BE2C (cell line): ENCODE measurements around the gene FAM50A.

Experiments used
- DNase-seq: peaks from one replicate; pipeline ENCODE4 v3.0.0-alpha.2; 2020
- H3K27me3 ChIP-seq: fragments of 250-450 bp; sonication (Bioruptor Pico); 2 replicates; pipeline ENCODE4 v1.5.1; 2020; ENCODE audit warnings: mild to moderate bottlenecking
- H3K36me3 ChIP-seq: fragments of 250-450 bp; sonication (Bioruptor Pico); 2 replicates; pipeline ENCODE4 v1.5.1; 2020; ENCODE audit warnings: mild to moderate bottlenecking
- H3K4me1 ChIP-seq: fragments of 250-450 bp; sonication (Bioruptor Pico); 2 replicates; pipeline ENCODE4 v1.5.1; 2020
- H3K4me3 ChIP-seq: 2 replicates; pipeline ENCODE4 v1.5.1; 2011; ENCODE audit warnings: low read depth, low read length
- H3K9me3 ChIP-seq: fragments of 250-450 bp; sonication (Bioruptor Pico); 2 replicates; pipeline ENCODE4 v1.5.1; 2020
- TF ChIP-seq, protein P1 (sequence below): IDR thresholded peaks from 2 replicates; pipeline ENCODE4 v1.5.1; 2012; ENCODE audit warnings: mild to moderate bottlenecking, low read depth, low read length

Gene FAM50A

DNA sequence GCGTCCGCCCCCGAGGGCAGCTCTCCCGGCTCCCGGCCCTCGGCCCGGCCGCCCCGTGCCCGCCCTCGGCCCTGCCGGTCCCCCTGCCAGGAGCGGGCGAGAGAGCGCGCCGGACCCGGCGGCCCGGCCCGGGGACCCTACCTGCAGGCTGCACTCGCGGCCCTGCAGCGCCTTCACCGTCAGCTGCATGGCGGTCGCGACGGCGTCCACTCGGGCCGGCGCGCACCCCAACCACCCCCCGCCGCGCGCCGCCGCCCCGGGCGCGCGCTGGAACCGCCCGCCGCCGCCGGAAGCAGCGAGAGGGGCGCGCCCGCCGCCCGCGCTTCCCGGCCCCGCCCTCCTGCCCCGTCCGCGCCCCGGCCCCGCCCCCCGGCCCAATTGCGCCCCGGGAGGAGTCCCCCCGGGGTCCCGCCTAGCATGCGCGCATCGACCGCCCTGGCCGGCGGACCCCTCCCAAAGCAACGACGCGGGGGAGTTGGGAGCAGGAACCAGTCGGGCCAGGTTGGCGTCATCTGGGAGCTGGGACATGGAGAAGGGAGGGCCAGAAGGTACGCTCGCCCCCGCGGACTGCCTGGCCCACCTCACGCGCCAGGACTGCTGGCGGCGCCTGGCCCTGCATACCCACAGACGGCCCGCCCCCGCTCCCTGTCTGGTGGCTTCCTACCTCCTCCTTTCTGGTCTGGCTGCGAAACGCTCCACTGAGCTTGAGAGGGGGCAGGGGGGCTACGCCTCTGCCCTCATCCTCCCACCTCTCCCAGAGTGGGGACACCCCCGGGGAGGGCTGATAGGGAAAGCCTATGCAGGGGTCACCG is 42.7 kb downstream of the FAM50A start, which contains the start of gene UBL4A:
Gene UBL4A, minus strand, starts transcription at position 220 of the 812 bp plus-strand sequence. Its CDS starts 31 bp downstream, at position 189.
- no peaks in the 10 kb centered on the region for H3K4me1 ChIP-seq
- peak within 1 kb of the TSS; percentile 63 for H3K4me3 ChIP-seq
- H3K36me3 ChIP-seq = peaks cover 13% of the 10 kb centered on the region
- H3K9me3 ChIP-seq = no peaks in the 10 kb centered on the region
- TF ChIP-seq, protein P1, sequence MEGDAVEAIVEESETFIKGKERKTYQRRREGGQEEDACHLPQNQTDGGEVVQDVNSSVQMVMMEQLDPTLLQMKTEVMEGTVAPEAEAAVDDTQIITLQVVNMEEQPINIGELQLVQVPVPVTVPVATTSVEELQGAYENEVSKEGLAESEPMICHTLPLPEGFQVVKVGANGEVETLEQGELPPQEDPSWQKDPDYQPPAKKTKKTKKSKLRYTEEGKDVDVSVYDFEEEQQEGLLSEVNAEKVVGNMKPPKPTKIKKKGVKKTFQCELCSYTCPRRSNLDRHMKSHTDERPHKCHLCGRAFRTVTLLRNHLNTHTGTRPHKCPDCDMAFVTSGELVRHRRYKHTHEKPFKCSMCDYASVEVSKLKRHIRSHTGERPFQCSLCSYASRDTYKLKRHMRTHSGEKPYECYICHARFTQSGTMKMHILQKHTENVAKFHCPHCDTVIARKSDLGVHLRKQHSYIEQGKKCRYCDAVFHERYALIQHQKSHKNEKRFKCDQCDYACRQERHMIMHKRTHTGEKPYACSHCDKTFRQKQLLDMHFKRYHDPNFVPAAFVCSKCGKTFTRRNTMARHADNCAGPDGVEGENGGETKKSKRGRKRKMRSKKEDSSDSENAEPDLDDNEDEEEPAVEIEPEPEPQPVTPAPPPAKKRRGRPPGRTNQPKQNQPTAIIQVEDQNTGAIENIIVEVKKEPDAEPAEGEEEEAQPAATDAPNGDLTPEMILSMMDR = no peak
- no peaks in the 10 kb centered on the region for H3K27me3 ChIP-seq
- DNase-seq = peak; percentile 69

DNA sequence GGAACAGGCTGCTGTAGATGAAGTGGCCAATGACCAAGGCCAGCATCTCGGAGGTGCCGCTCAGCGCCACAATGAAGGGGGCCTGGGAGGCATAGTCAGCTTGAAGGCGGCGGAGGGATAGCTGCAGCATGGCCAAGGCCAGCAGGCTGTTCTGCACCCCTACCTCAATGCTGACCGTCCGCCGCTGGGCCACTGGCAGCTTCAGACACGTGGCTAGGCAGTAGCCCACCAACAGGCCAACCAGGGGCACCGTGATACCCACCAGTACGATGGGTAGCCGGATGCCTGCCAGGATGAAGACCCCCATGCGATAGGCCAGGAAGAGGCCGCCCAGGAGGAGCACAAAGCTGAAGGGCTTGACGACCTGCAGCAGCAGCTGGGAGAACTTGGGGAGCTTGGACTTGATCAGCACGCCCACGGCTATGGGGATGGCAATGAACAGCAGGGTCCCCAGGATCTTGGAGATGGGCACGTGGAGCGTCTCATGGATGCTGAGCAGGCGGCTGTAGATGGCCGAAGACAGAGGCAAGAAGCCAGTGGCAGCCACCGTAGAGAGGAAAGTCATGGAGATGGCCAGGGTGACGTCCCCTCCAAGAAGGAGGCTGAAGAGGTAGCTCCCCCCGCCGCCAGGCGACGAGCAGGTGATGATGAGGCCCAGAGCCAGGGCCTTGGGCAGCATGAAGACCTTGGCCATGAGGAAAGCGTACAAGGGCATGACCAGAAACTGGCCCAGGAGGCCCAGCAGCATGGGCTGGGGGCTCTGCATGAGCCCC is 43.8 kb downstream of the FAM50A start:
- no peak for DNase-seq
- Histone ChIP-seq H3K27me3 (no peaks in the 10 kb centered on the region), H3K36me3 (peaks cover 13% of the 10 kb centered on the region), H3K4me1 (no peaks in the 10 kb centered on the region), H3K4me3 (no peak overlapping the region), H3K9me3 (no peaks in the 10 kb centered on the region)
- TF ChIP-seq, protein P1 = no peak

GRCh38 chrX:154488336-154489075 is 44.6 kb downstream of the FAM50A start:
- TF ChIP-seq, protein P1 = no peak
- Histone ChIP-seq H3K4me3 (no peak overlapping the region), H3K27me3 (no peaks in the 10 kb centered on the region), H3K36me3 (peaks cover 13% of the 10 kb centered on the region), H3K4me1 (no peaks in the 10 kb centered on the region), H3K9me3 (no peaks in the 10 kb centered on the region)
- DNase-seq = no peak

DNA sequence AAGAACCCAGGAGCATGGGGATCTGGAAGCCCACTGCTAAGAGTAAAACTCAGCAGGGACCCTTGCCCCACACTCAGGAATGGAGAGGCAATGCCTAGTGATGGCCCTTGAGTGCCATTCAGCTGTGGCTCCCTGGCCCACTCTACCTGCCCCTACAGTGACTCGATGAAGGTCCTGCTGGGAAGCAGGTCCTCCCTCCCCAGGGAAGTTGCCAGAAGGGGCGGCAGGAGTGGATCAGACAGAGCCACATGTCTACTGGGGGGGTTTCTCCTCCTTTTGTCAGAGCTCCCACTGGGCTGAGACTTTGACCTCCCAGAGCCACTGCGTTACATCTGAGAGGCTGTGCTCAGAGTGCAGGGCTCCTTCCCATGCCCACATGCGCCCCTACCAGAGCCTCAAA is 45.2 kb downstream of the FAM50A start:
- Histone ChIP-seq H3K4me1 (no peaks in the 10 kb centered on the region), H3K4me3 (no peak overlapping the region), H3K9me3 (no peaks in the 10 kb centered on the region), H3K36me3 (peaks cover 11% of the 10 kb centered on the region), H3K27me3 (no peaks in the 10 kb centered on the region)
- TF ChIP-seq, protein P1 = no peak
- no peak for DNase-seq

DNA sequence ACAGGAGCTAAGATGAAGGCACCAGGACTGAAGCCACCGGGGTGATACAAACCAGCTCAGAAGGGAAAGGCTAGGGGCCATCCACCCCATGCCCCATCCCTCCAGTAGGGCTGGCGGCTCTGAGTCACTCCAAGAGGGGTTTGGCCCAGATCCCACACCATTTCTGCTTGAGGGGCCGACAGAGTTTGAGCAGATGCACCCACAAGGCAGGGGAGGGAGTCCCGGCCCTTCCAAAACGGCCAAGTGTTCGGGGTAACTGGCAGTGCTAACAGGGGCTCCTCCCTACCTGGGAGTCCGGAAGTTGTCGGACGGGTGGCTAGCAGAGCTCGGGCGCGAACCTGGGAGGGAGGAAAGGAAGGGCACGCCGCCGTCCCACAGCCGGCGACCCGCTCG is 46.1 kb downstream of the FAM50A start:
- Histone ChIP-seq H3K9me3 (no peaks in the 10 kb centered on the region), H3K36me3 (peaks cover 3% of the 10 kb centered on the region), H3K4me1 (no peaks in the 10 kb centered on the region), H3K27me3 (no peaks in the 10 kb centered on the region), H3K4me3 (peak overlapping the region; percentile 54)
- TF ChIP-seq, protein P1 = no peak
- peak; percentile 31 for DNase-seq
